SK-MEL-5 (cell line): ENCODE results near the gene ADAMTS10. TPM values are rescaled to one million over a fixed set of nuclear protein-coding genes. Genes with fewer than 3 reads are reported as not detected.

ENCODE experiments used
- DNase-seq: peaks from one replicate; pipeline ENCODE4 v3.0.0-alpha.2; 2016; ENCODE audit warnings: low read depth, low spot score
- in situ Hi-C: cut with HindIII; loops from 2 replicates; pipeline ENCODE4 v1.10.0; 2016; ENCODE audit warnings: low sequenced_read_pairs, high pct_unique_total_duplicates, low pct_unique_long_range_greater_than_20kb
- total RNA-seq: library from RNA; depleted of rRNA; stranded (reverse); fragments of >200 nt; shearing (Covaris generic); gene quantifications from 2 replicates; pipeline ENCODE4 v1.2.3, GENCODE V29; 2014; rRNA removed

Gene ADAMTS10
- total RNA-seq, 1 experiment from 2014 or later = not detected

DNA sequence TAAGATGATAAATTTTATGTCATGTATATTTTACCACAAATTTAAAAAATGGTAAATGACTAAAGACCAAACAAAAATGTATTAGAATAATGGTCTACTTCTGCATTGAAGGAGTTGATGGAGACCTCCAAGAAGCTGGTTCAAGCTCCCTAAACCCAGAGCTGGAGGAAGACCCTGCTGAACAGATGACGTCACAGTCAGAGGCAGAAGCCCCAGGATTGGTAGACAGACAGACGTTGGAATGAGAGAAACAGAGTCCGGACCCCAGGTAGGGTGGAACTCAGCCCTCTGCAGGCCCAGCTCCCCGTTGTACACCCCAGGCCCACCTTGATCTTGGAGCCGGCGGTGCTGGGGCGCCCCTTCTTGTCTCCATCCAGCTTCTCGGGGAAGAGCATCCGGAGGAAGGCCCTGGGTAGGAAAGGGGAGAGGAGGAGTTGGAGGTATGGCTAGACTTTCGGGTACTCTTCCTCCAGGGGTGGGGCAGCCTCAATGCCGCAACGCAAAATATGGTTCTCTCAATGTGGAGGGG lies 70.8 kb downstream of the ADAMTS10 start:
- no peak for DNase-seq
- in situ Hi-C loops = no loop called here

DNA sequence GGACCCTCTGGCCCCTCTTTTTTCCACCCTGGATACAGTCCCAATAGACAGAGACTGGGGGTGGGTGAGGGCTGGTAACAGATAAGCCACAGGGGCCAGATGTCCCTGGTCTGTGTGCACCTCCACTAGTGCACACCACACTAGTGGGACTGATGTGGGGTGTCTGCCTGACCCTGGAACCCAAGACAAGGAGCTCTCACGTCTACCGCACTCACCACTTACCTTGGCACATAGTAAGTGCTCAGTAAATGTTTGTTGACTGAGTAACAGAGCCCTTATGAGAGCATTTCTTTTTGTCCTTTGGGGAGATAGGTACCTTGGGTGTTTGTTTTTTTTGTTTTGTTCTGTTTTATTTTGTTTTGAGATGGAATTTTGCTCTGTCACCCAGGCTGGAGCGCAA lies 73.4 kb downstream of the ADAMTS10 start:
- in situ Hi-C loops = no loop called here
- DNase-seq = no peak

DNA sequence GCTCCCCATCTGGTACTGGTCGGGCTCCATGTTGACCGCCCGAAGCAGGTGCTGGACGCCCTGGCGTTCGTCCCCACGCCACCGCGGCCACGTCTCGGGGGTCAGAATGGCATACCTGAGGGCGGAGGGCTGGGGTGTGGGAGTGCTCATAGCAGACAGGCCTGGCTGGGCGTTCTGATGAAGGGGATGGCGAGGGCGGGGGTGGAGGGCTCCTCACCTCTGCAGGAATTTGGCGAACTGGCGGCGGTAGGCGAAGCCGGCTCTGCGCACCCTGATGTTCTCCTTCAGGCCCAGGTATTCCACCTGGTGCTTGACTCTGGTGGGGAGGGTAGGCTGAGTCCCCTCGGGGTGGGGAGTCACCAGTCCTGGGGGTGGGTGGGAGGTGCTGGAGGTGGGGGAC lies 74.2 kb downstream of the ADAMTS10 start:
- no peak for DNase-seq
- in situ Hi-C loops = no loop called here

DNA sequence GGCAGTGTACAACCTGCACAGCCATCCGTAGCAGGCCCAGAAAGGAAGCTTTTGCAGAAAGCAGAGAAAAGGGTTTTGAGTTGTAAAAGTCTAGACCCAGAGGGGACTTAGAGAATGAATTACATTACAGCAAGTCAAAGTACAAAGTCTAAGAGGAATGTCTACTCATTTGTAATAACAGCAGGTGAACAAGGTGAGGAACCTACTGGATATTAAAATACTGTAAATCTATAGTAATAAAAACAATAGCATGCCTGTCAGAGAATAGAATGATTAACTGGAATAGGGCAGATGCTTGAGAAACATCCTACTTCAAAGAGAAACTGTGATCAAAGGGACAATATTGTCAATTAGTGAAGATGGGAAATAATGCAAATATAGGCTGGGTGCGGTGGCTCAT lies 78.3 kb downstream of the ADAMTS10 start:
- no peak for DNase-seq
- in situ Hi-C loops = no loop called here

DNA sequence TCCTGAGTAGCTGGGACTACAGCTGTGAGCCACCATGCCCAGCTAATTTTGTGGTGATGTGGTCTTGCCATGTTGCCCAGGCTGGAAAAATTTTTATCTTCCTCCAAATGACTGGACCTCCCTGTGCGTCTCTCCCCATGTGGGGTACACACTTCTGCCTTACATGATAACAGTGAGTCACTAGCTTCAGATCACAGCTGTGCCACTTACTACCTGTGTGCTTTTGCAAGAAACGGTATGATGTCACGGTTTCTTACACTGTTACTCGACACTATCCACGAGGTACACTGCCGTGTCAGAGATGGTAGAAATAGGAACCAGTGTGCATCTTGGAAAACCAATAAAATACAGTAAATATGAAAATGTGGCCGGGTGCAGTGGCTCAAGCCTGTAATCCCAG lies 79.0 kb downstream of the ADAMTS10 start:
- in situ Hi-C loops = no loop called here
- no peak for DNase-seq

Other genes starting within 250 kb of the ADAMTS10 start
- gene ANGPTL4, start 246.6 kb downstream of the ADAMTS10 start, total RNA-seq = 0.45 TPM in 1 of 2 replicates, not detected in the other
- 5.5 and 6.4 TPM in 2 replicates for gene RAB11B, start 220.4 kb downstream of the ADAMTS10 start, total RNA-seq
- gene MARCHF2, start 197.4 kb downstream of the ADAMTS10 start, total RNA-seq = 16.6 and 17.8 TPM in 2 replicates
- 56.1 and 66.5 TPM in 2 replicates for gene HNRNPM, start 165.7 kb downstream of the ADAMTS10 start, total RNA-seq
- not detected in 2 replicates for gene PRAM1, start 108.1 kb downstream of the ADAMTS10 start, total RNA-seq
- 0.90 and 3.4 TPM in 2 replicates for gene ZNF414, start 96.5 kb downstream of the ADAMTS10 start, total RNA-seq
- gene MYO1F, start 33.3 kb downstream of the ADAMTS10 start, total RNA-seq = 0.05 and 0.27 TPM in 2 replicates
- not detected in 2 replicates for gene NFILZ, start 19.9 kb upstream of the ADAMTS10 start, total RNA-seq
- not detected in 2 replicates for gene ACTL9, start 88.1 kb upstream of the ADAMTS10 start, total RNA-seq
- not detected in 2 replicates for gene OR2Z1, start 110.9 kb upstream of the ADAMTS10 start, total RNA-seq
- 21.4 and 24.8 TPM in 2 replicates for gene ZNF558, start 221.6 kb upstream of the ADAMTS10 start, total RNA-seq
- gene MBD3L1, start 221.7 kb upstream of the ADAMTS10 start, total RNA-seq = not detected in 2 replicates